Measurements from ENCODE around the gene UPF3B. TPM values are rescaled to one million over a fixed set of nuclear protein-coding genes. Genes with fewer than 3 reads are reported as not detected.

The UPF3B gene
- total RNA-seq, 1 experiment from 2014 or later, result 27.8 TPM

- ATAC-seq (peak; percentile 99), DNase-seq (ENCODE audit: low read depth, low spot score) (peak; percentile 70)
- TSS peak; percentile 85 for BruUV-seq (replicated peaks)
- ChIA-PET POLR2A (no interaction called here), CTCF (no interaction called here)
- in situ Hi-C loops (cut with HindIII; ENCODE audit: low pct_unique_long_range_greater_than_20kb, low sequenced_read_pairs) (no loop called here), intact Hi-C loops (cut with micrococcal nuclease; ENCODE audit: unreplicated experiment) (loop anchor here (5.0 kb wide), 1 partner anchor 79 kb away; the partner anchor contains the start of gene RPL39)
- Histone ChIP-seq H3K27me3 (ENCODE audit: control insufficient read depth, insufficient read depth, low read length) (no peaks in the 10 kb centered on the region), H3K27ac (ENCODE audit: low read length) (peak within 1 kb of the TSS; percentile 88), H3K9me3 (ENCODE audit: control insufficient read depth, insufficient read depth, low read depth, low read length) (no peaks in the 10 kb centered on the region), H3K4me1 (ENCODE audit: control insufficient read depth, insufficient read depth, low read length) (peaks cover 12% of the 10 kb centered on the region), H3K36me3 (ENCODE audit: control insufficient read depth, insufficient read depth, low read length) (peaks cover 5% of the 10 kb centered on the region; the same call in 1 of the 2 replicates), H3K4me3 (ENCODE audit: low read depth in 2 of 2, low read length in 2 of 2) (peak within 1 kb of the TSS; percentile 81 to 88)
- peak; percentile 43; the same call in 1 of the 2 replicates for TF ChIP-seq TCF7L2 (IDR thresholded peaks at IDR 0.05; ENCODE audit: low read depth, low read length)
- no peak; the same call in 1 of the 2 replicates for TF ChIP-seq SIN3A (IDR thresholded peaks at IDR 0.05; ENCODE audit: borderline replicate concordance, insufficient read depth, low read depth, low read length)
- no peak for TF ChIP-seq CTCF (IDR thresholded peaks at IDR 0.05)
- TF ChIP-seq REST (IDR thresholded peaks at IDR 0.05; ENCODE audit: insufficient read depth in 1 of 2, low read depth in 2 of 2, low read length in 1 of 2), result peak in 1 of 2 experiments; percentile 38; a peak in 1 of 4 replicates
- TF ChIP-seq POLR2AphosphoS5 (IDR thresholded peaks at IDR 0.05; ENCODE audit: low read depth, low read length), result peak; percentile 94
Measured at GRCh38 chrX:119871599-119872395, 19.0 kb upstream of the UPF3B start, which contains the start of the genes NDUFA1 and RNF113A. Gene NDUFA1, plus strand, starts transcription at chrX:119871832. Its CDS starts 80 bp downstream, at chrX:119871912. Gene RNF113A, minus strand, starts transcription at chrX:119871733. Its CDS starts 120 bp downstream, at chrX:119871613.

- CTCF ChIA-PET, result interaction anchor here (0.6 to 1.1 kb wide), 2 partner anchors 9 to 252 kb away, joined by 4 to 10 read pairs; no protein-coding TSS in a partner anchor
Measured at GRCh38 chrX:119871245-119871598, 18.5 kb upstream of the UPF3B start.

More at GRCh38 chrX:119871245-119871598, 18.5 kb upstream of the UPF3B start:
- no peaks in the 10 kb centered on the region for H3K27me3 ChIP-seq (ENCODE audit: control insufficient read depth, insufficient read depth, low read length)
- intact Hi-C loops (cut with micrococcal nuclease; ENCODE audit: unreplicated experiment) (loop anchor here (5.0 kb wide), 1 partner anchor 79 kb away; the partner anchor contains the start of gene RPL39), in situ Hi-C loops (cut with HindIII; ENCODE audit: low pct_unique_long_range_greater_than_20kb, low sequenced_read_pairs) (no loop called here)
- POLR2A ChIA-PET, result no interaction called here
- no peaks in the 10 kb centered on the region for H3K9me3 ChIP-seq (ENCODE audit: control insufficient read depth, insufficient read depth, low read depth, low read length)
- H3K27ac ChIP-seq (ENCODE audit: low read length), result peak overlapping the region; percentile 88
- H3K4me3 ChIP-seq (ENCODE audit: low read depth in 2 of 2, low read length in 2 of 2), result peak overlapping the region; percentile 81 to 88
- no peak for TF ChIP-seq TCF7L2 (IDR thresholded peaks at IDR 0.05; ENCODE audit: low read depth, low read length)
- TF ChIP-seq REST (IDR thresholded peaks at IDR 0.05; ENCODE audit: insufficient read depth in 1 of 2, low read depth in 2 of 2, low read length in 1 of 2), result no peak
- no peak for TF ChIP-seq POLR2AphosphoS5 (IDR thresholded peaks at IDR 0.05; ENCODE audit: low read depth, low read length)
- no peak for TF ChIP-seq CTCF (IDR thresholded peaks at IDR 0.05)
- no peak for TF ChIP-seq SIN3A (IDR thresholded peaks at IDR 0.05; ENCODE audit: borderline replicate concordance, insufficient read depth, low read depth, low read length)
- BruUV-seq (replicated peaks), result TSS peak; percentile 98
- ATAC-seq (peak; percentile 71), DNase-seq (ENCODE audit: low read depth, low spot score) (peak; percentile 20)
- peaks cover 12% of the 10 kb centered on the region for H3K4me1 ChIP-seq (ENCODE audit: control insufficient read depth, insufficient read depth, low read length)
- H3K36me3 ChIP-seq (ENCODE audit: control insufficient read depth, insufficient read depth, low read length), result peaks cover 2% of the 10 kb centered on the region; the same call in 1 of the 2 replicates
